Stimulated activated naive CD4-positive, alpha-beta T cell treated with Interleukin-2 at 50 U/mL for 16 hours (primary cell): ENCODE data around the gene SPTAN1.
"Not testable (repeated sequence)": the region's sequence is repeated elsewhere in the genome, so short reads cannot be mapped to it uniquely, and the experiment has no call there.

Experiments
- DNase-seq: peaks from one replicate; lab custom pipeline; 2025; lab: John Stamatoyannopoulos, UW

Gene SPTAN1

DNA sequence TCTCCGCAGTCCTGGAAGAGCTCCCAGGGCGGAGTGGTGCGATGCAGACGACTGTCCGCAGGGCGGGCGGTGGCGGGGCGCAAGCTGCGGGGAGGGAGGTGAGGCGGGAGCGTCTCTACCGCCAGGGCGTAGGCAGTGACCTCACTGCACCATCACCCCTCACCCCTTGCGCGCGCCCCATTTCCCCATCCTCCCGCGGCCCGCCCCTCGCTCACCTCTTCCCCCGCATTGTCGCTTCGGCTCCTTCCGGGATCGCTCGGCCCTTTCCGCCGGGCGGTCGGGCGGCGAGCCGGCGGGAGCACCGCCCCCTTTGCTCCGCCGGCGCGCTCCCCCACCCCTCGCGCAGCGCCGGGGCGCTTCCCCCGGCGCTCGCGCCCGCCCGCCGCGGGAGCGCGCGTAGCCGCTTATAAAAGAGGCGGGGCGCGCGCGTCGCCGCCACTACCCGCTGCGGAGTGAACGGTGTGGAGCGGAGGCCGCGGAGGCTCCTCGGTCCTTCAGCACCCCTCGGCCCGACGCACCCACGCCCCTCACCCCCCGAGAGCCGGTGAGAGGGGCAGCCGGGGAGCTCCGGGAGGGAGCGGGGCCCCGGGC, at the start of gene SPTAN1:
Gene SPTAN1 (plus strand): TSS at position 435 of the 591 bp plus-strand sequence. CDS start 14,154 bp downstream, outside the sequence.
- DNase-seq: peak; percentile 93

DNA sequence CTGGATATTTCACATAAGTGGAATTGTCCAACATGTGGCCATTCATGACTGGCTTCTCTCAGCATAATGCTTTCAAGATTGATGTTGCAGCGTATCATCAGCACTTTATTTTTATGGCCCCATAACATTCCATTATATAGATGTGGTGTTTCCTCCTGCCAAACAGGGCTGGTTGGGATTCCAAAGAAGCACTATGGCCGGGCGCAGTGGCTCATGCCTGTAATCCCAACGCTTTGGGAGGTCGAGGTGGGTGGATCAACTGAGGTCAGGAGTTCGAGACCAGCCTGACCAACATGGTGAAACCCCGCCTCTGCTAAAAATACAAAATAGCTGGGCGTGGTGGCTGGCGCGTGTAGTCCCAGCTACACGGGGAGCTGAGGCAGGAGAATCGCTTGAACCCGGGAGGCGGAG, 49.0 kb upstream of the SPTAN1 start:
- not testable (repeated sequence) for DNase-seq

DNA sequence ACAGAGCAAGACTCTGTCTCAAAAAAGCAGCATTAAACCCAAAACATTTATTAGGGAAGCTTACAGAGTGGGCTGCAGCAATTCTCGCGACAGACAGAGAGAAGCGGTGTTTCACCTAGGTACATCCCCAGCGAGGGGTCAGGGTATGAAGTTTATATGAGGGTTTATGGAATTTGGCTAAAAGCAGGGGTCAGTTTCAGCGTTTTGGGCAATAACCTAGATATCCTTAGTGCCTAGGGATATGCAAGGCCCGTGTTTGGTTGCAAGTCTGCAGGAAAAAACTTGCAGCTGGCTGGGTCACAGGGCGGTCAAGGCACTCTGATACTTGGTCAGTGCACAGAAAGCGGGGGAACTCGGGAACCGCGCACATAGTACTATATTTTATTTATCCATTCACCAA, 48.5 kb upstream of the SPTAN1 start:
- DNase-seq: no peak

DNA sequence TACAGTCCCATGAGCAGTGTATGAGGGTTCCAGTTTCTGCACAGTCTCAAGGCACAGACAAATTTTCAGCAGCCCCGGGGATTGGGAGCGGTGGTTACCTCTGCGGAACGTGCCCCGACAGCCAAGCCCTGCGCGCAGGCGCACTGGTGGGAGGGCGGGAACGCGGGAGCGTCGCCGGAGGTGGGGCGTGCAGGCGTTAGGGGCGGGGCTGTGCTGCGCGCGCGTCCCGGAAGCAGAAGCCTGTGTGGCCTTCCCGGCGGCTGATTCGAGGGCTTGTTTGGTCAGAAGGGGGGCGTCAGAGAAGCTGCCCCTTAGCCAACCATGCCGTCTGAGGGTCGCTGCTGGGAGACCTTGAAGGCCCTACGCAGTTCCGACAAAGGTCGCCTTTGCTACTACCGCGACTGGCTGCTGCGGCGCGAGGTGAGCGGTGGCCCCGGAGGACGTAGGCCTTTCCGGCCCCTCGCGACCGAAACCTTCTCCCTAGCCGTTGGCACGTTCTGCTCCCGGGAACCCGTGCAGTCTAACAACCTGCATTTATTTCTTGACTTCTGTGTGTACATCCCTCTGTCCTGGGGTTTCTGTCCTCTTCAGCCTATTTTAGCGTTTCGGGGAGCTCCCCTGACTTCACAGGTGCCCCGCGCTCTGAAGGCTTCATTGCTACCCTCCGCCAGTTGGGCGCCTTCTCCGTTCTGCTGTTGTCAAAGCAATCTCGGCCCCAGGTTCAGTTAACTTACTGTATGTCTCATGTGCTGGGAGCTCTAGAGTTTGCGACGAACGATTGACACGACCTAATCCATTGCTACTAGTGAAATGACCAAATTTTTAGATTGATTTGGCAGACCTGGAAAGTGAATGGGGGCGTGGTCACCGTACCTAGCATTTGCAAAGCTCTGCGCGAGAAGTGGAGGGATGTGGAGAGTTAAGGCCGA, 47.6 kb upstream of the SPTAN1 start, which contains the start of gene GLE1:
Gene GLE1 (plus strand): TSS at position 235 of the 929 bp plus-strand sequence. CDS start 87 bp downstream, at position 322.
- DNase-seq: peak; percentile 94

DNA sequence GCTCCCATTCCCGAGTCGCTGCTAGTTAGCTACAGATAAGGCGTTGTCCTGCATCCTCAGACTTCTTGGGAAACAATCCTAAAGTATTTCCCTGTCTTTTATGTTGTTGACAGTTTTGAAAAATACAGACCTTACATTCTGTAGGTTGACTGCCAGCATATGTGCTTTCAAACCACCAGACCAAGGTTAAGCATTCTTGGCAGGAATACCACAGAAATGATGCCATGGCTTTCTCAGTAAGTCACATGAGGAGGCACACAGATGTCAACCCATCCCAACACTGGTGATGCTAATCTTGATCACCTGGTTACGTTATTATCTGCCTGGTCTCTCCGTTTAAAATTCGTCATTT, 47.0 kb upstream of the SPTAN1 start:
- DNase-seq: no peak

DNA sequence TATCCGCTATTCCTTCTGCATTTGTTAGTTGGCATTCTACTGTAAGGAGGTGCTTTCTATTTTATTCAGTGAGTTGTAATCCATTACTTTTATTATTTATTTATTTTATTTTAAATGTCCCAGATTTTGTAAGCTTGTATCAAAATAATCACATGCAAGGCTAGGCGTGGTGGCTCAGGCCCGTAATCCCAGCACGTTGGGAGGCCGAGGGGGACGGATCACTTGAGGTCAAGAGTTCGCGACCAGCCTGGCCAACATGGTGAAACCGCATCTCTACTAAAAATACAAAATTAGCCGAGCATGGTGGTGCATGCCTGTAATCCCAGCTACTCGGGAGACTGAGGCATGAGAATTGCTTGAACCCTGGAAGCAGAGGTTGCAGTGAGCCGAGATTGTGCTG, 46.5 kb upstream of the SPTAN1 start:
- DNase-seq: not testable (repeated sequence)

DNA sequence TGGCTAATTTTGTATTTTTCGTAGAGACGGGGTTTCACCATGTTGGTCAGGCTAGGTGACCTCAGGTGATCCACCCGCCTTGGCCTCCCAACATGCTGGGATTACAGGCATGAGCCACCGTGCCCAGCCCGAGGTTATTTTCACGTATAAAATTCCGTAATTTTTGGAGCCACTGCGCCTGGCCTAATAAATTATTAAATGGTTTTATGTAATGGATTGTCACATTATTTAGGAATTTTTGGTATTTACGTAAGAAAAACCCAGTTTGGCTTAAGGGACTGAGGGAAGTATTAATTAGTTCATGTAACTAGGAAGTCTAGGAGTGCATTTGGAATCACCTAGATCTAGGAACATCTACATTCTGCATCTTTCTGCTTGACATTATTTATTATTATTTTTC, 39.6 kb upstream of the SPTAN1 start:
- no peak for DNase-seq

DNA sequence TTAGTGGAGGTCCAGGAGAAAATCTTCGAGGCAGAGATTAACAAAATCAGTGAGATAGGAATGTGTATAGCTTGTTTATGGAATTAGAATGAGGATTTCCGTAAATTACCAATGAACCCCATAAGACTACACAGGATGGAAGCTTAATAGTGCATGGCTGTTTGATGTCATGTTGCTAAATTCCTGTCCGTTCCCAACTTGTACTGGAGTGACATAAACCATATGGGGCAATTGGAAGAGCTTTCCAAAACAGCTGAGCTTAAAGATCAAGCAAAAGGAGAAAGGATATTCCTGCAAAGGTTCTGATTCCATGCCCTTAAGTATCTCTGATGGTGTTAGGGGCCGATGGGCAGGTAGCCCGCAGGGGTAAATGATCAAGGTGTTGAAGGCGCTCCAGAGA, 30.4 kb upstream of the SPTAN1 start:
- no peak for DNase-seq

DNA sequence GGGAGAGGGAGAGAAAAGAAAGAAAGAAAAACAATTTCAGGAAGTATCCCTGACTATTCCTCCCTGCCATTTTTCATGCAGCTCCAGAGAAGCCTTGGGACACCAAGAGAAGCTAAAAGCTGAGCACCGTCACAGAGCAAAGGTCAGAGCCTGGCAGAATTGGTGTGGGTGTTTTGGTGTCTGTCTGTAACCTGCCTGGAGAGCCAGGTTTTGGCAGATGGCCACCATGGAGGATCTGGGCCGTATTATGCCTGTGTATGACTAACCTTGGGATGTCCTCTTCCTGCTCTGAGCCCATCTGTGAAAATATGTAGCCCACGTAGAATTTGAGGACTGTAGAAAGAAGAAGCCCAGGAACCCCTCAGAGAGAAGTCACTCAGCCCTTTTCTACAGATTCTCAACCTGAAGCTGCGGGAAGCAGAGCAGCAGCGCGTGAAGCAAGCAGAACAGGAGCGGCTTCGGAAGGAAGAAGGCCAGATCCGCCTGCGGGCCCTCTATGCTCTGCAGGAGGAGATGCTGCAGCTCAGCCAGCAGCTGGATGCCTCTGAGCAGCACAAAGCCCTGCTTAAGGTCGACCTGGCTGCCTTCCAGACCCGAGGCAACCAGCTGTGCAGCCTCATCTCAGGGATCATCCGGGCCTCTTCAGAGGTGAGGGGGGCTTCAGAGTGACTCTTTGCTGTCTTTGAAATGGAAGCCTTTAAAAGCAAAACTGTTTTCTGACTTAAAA, 29.0 kb upstream of the SPTAN1 start:
- DNase-seq: no peak

DNA sequence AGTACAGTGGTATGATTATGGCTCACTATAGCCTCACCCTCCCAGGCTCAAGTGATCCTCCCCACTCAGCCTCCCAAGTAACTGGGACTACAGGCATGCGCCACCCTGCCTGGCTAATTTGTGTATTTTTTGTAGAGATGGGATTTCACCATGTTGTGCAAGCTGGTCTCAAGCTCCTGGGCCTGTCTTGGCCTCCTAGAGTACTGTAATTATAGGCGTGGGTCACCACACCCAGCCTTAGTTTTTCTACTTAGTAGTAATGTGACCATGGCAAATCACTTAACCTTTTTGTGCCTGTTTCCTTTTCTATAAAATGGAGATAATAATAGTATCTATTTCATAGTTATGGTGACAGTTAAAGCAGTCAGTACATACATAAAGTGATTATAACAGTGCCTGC, 25.7 kb upstream of the SPTAN1 start:
- DNase-seq: no peak

DNA sequence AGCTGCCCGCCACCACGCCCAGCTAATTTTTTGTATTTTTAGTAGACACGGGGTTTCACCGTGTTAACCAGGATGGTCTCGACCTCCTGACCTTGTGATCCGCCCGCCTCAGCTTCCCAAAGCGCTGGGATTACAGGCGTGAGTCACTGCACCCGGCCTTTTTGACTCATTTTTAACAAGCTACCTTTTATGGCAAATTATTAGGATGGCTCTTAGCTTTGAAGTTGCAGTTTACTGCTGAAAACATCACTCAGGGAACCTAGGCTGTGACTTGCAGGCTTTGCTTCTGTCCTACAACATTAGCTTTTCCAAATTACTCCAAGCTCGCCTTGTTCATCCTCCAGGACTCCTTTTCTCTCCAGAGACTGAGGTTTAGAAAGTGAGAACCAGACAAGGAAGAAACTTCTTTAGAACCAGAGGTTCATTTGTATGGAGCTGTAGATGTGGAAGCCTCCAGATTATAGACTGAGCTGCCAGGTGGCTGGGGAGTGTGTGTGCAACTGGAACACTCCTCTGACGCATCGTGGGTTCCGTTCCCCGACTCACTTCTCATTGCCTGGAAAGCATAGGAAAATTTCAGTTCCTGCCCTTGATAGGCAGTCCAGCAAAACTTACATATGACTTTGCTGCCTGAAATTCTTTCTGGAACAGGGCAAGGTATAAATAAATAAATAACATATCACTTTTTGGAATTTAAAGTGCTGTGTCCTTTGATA, 23.8 kb upstream of the SPTAN1 start:
- DNase-seq: no peak

DNA sequence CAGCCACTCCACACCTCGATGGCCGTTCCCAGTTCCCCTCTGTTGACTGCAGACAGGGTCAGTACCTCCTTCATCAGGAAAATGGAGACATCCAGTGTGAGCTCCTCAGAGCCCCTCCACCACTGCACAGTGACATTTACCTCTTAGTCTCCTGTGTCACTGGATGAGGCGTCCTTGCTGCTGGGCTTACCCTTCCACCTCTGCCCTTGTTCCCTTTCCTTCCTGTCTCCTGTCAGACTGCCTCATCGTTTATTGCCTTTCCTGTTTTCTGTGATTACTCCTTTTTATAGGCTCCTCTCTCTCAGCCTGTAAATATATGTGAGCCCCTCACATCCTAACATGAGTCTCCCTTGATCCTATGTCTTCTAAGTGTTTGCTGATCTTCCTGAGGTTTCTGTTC, 23.2 kb upstream of the SPTAN1 start:
- no peak for DNase-seq

DNA sequence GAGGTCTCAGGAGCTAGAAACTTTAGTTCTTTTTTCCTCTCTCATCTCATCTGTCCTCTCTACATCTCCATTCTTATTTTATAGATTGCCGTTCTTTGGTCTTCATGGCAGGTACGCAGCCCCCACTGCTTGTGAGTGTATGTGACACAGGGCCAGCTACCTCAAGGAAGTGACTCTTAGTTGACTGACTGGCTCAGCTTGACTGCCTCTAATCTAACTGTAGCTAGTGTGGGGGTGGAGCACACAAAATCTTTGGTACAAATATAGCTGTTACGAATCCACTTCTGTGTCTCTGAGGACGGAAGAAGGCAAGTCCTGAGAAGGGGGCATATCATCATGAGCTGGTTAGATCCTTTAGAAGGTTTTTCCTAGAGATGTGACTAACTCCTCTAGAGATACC, 19.8 kb upstream of the SPTAN1 start:
- DNase-seq: no peak

DNA sequence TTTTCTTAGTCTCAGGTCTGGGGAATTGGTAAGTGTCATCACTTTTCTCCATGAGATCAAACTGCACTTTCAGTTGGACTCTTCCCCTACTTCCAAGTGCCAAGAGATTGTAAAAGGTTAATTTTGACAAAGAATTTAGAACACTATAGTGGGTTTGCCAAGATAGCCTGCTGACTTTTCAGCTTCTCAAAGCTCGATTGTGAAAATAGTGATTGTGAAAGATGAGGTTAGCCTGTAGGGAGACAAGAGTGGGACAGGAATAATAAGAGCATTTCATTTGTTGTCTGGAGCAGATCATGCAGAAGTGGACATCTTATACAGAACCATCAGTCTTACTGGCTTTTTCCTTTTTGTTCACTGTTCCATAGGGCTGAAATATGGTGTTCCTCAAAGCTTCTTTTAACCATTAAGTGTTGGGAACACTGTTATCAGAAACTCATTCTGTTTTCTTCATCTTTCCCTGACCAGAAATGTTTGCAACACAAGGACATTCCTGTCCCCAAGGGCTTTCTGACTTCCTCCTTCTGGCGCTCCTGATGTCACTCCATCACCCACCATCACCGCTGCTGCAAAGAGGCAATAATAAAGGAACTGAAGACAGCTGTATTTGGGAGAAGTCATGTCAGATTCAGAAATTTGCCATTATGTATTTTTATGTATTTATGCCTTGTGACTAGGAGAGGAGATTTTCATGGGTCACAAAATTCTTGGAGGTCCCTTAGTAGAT, 11.6 kb upstream of the SPTAN1 start:
- DNase-seq: no peak

DNA sequence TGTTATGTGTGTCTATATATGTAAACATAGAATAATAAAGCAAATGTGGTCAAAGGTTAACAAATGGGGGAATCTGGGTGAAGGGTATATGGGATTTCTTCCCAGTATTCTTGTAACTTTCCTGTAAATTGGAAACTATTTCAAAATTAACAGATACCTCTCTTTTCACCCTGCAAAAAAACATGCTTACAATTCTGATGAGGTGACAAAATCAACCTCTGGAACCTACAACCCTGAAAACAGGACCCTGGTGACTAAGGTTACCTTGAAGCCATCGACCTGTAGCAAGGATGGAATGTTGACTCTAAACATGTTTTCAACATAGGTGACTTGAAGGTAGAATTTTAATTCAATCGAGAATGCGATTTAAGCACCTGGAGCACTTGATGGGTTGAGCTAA, 5.9 kb upstream of the SPTAN1 start:
- DNase-seq: no peak

DNA sequence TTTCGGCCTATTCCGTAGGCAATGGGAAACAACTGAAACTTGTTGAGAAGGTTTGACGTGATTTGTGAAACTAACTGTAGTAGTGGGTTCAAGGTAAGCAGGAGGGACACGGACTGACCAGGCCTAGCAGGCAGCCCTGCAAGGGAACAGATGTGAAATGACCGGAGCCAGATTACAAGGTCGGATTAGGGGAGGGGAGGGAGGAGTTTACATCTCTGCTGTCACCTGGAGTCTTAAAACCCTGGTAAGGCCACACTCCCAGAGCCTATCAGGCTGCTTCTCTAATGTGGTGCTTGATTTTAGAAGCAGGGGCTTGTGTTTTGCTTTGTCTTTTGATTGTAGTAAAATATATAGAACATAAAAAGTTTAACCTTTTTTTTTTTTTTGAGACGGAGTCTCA, 3.5 kb upstream of the SPTAN1 start:
- DNase-seq: no peak

DNA sequence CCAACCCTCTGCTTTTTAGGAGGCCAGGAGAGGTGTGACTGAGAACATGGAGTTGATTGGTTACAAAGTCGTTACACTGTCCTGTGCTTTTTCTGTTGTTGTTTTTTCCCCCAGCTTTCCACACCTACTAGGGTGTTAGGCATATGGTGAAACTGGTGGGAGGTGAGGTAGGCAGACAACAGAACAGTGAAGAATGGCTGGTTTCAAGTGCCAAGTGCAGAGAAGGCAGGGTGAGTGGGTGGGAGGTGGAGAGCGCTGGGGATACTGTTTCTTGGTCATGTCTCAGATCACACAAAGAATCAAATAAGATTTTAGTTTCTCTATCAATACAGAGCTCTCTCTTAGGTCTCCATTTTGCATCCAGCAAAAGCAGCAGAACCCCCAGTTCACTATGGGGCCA, 2.2 kb upstream of the SPTAN1 start:
- DNase-seq: peak; percentile 74

DNA sequence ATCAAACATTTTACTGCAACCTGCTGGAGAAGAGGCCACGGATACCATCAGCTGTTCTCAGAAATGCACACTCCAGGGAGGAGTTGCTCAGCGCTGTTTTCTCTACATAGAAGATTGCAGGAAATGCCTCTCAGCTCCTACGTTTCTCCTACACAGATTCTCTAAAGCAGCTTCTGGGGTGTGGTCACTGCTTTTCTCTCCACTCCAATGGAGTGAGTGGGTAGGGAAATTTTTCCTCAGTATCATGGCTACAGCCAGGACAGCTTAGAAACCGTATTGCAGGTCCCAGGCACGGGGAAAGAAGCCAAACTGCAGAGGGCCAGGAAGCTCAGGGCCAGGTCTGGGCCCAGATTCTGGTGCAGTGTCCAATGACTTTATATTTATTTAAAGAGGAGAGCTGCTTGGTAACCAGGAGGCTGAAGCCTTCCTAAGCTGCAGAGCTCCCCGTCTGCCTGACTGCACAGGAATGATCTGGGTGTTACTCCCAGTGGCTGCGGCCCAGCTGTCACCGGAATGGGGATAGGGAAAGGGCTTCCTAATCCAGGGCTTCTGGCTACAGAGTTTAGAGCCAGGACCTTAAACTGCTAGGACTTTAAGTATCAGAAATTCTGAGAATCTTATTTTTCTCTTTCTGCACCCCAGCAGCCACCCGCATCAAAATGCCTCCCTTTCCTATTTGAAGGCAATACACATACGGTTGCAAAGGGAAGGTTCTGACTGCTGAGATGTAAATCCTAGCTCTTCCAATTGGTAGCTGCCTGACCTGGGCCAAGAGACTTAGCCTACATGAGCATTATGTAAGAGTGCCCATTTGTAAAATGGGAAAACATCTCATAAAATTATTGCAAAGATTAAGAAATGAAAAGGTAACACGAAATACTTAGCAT, 1.4 kb upstream of the SPTAN1 start:
- no peak for DNase-seq

DNA sequence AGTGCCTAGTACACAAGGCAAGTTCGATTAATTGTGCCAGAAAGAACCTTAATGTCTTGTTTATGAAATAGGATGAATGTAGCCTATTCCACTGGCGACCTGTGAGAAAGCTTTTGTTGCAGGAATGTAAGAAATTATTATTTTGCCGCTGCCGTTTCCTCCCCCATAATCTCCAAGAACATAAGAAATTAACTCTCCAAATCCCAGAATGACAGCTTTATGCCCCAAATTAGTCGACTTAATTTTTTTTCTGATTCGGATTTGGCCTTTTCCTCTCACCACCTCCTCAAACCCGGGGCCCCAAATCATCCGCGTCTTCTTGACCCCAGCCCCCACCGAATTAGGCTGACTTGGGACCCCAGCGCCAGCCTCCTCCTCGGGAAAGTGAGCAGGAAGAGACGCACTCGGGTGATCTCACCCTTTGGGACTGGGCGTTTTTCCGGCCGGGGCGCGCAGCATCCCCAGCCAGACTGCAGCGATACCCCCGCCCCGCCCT, 682 bp upstream of the SPTAN1 start:
- DNase-seq: no peak

DNA sequence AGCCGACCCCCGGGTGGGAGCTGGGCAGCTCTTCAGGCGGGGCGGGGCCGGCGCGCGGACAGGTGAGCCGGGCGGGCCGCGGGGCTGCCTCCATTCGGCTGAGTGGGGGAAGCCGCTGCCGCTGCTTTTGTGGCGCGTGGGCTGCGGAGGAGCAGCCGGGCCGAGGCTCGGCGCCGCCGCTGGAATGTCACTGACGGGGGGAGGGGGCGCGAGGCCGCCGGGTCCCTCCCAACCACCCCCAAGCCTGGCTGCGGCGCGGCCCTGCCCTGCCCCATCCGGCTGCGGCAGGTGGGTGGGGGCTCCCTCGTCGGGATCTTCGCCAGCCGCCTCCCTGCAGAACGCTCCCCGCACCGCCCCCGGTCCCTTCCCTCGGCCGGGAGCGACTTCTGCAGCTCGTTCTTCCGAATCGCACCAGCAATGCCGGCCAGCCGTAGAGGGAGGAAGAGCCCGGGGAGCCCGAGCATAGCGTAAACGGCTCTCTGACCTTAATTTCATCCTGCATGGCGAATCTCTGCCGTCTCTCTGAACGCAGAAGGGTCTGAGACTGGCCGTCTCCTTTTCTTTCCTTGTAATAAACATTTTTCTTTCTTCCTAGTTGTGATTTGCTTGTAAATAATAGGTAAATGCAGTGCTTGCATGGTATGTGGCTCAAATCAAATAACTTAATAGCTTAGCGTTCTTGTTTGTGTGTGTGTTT, 505 bp downstream of the SPTAN1 start:
- DNase-seq: peak; percentile 64
